Measurements from ENCODE around the gene STK32C.
"Not testable (repeated sequence)": the region's sequence is repeated elsewhere in the genome, so short reads cannot be mapped to it uniquely, and the experiment has no call there.

DNA sequence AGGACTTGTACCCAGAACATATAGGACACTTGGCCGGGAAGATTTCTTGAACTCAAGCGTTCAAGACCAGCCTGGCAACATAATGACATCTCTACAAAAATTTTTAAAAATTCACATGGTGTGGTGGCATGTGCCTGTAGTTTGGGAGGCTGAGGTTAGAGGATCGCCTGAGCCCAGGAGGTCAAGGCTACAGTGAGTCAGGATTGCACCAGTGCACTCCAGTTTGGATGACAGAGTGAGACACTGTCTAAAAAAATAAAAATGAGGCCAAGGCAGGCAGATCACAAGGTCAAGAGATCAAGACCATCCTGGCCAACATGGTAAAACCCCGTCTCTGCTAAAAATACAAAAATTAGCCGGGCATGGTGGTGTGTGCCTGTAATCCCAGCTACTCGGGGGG lies 9.7 kb upstream of the STK32C start:
- TF ChIP-seq, protein P1, sequence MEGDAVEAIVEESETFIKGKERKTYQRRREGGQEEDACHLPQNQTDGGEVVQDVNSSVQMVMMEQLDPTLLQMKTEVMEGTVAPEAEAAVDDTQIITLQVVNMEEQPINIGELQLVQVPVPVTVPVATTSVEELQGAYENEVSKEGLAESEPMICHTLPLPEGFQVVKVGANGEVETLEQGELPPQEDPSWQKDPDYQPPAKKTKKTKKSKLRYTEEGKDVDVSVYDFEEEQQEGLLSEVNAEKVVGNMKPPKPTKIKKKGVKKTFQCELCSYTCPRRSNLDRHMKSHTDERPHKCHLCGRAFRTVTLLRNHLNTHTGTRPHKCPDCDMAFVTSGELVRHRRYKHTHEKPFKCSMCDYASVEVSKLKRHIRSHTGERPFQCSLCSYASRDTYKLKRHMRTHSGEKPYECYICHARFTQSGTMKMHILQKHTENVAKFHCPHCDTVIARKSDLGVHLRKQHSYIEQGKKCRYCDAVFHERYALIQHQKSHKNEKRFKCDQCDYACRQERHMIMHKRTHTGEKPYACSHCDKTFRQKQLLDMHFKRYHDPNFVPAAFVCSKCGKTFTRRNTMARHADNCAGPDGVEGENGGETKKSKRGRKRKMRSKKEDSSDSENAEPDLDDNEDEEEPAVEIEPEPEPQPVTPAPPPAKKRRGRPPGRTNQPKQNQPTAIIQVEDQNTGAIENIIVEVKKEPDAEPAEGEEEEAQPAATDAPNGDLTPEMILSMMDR (IDR thresholded peaks at IDR 0.05) = not testable (repeated sequence)
- TF ChIP-seq POLR2A (IDR thresholded peaks at IDR 0.05) = not testable (repeated sequence)

Data from testis (tissue), 2 donors.